KMS-11 (cell line): ENCODE data around the gene TCEAL1.
"Not testable (repeated sequence)": the region's sequence is repeated elsewhere in the genome, so short reads cannot be mapped to it uniquely, and the experiment has no call there.

Experiments
- H2AFZ ChIP-seq: fragments of 200-600 bp; sonication (generic); 2 replicates; pipeline ENCODE4 v1.6.1; 2016; ENCODE audit warnings: antibody characterized with exemption, mixed run types, low read depth
- H3K27ac ChIP-seq: fragments of 200-600 bp; sonication (generic); 2 replicates; pipeline ENCODE4 v1.6.1; 2016; ENCODE audit warnings: mild to moderate bottlenecking, mixed run types
- H3K27me3 ChIP-seq: fragments of 200-600 bp; sonication (generic); 2 replicates; pipeline ENCODE4 v1.6.1; 2017; ENCODE audit warnings: mild to moderate bottlenecking, low read depth, mixed run types, moderate library complexity; ENCODE audit not compliant: insufficient read depth
- H3K36me3 ChIP-seq: fragments of 200-600 bp; sonication (generic); 2 replicates; pipeline ENCODE4 v1.6.1; 2017; ENCODE audit warnings: mild to moderate bottlenecking, mixed run types; ENCODE audit not compliant: insufficient read depth
- H3K4me1 ChIP-seq: fragments of 200-600 bp; sonication (generic); 2 replicates; pipeline ENCODE4 v1.6.1; 2016; ENCODE audit warnings: mild to moderate bottlenecking, low read depth, mixed run types; ENCODE audit not compliant: poor library complexity, severe bottlenecking
- H3K4me2 ChIP-seq: fragments of 200-600 bp; sonication (generic); 2 replicates; pipeline ENCODE4 v1.7.0; 2016; ENCODE audit warnings: mild to moderate bottlenecking, mixed run types
- H3K4me3 ChIP-seq: fragments of 200-600 bp; sonication (generic); IDR thresholded peaks from 2 replicates; pipeline ENCODE4 v1.6.1; 2017; ENCODE audit warnings: low read depth, low read length, mixed read lengths; ENCODE audit not compliant: insufficient read depth
- H3K79me2 ChIP-seq: fragments of 200-600 bp; sonication (generic); 2 replicates; pipeline ENCODE4 v1.6.1; 2016; ENCODE audit warnings: low read depth, mixed run types; ENCODE audit not compliant: insufficient read depth
- H3K9ac ChIP-seq: fragments of 200-600 bp; sonication (generic); 2 replicates; pipeline ENCODE4 v1.6.1; 2016; ENCODE audit warnings: mild to moderate bottlenecking, mixed run types
- H4K20me1 ChIP-seq: fragments of 200-600 bp; sonication (generic); 2 replicates; pipeline ENCODE4 v1.6.1; 2016; ENCODE audit warnings: mild to moderate bottlenecking, mixed run types; ENCODE audit not compliant: insufficient read depth
- TF ChIP-seq, protein P1 (sequence below): fragments of 200-600 bp; sonication (generic); conservative IDR thresholded peaks from 2 replicates; pipeline ENCODE4 v1.6.1; 2017; ENCODE audit warnings: low read depth, mild to moderate bottlenecking, antibody characterized with exemption, low read length, moderate library complexity, mixed read lengths

The TCEAL1 gene

GRCh38 chrX:103640401-103641155 lies 11.8 kb downstream of the TCEAL1 start:
- Histone ChIP-seq H4K20me1 (no peaks in the 10 kb centered on the region), H3K27me3 (no peaks in the 10 kb centered on the region), H3K9ac (no peak overlapping the region), H3K36me3 (no peaks in the 10 kb centered on the region), H3K4me1 (no peaks in the 10 kb centered on the region), H3K4me3 (no peak overlapping the region), H3K4me2 (no peak overlapping the region), H3K79me2 (no peaks in the 10 kb centered on the region), H2AFZ (no peak overlapping the region), H3K27ac (no peak overlapping the region)
- TF ChIP-seq, protein P1, sequence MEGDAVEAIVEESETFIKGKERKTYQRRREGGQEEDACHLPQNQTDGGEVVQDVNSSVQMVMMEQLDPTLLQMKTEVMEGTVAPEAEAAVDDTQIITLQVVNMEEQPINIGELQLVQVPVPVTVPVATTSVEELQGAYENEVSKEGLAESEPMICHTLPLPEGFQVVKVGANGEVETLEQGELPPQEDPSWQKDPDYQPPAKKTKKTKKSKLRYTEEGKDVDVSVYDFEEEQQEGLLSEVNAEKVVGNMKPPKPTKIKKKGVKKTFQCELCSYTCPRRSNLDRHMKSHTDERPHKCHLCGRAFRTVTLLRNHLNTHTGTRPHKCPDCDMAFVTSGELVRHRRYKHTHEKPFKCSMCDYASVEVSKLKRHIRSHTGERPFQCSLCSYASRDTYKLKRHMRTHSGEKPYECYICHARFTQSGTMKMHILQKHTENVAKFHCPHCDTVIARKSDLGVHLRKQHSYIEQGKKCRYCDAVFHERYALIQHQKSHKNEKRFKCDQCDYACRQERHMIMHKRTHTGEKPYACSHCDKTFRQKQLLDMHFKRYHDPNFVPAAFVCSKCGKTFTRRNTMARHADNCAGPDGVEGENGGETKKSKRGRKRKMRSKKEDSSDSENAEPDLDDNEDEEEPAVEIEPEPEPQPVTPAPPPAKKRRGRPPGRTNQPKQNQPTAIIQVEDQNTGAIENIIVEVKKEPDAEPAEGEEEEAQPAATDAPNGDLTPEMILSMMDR: no peak

DNA sequence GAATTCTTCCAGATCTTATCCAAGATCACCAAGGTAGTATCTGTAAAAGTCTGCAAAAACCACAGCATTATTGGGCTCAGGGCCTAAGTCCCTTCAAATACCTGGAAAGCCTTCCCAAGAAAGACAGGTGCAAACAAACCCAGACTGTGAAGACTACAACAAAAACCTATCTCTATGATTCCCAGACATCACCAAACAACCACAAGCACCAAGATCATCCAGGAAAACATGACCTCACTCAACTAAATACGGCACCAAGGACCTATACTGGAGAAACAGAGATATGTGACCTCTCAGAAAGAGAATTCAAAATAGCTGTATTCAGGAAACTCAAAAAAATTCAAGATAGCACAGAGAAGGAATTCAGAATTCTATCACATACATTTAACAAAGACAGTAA lies 15.3 kb downstream of the TCEAL1 start:
- TF ChIP-seq, protein P1: no peak
- Histone ChIP-seq H4K20me1 (no peaks in the 10 kb centered on the region), H3K4me1 (no peaks in the 10 kb centered on the region), H3K9ac (no peak overlapping the region), H3K27ac (no peak overlapping the region), H3K4me2 (no peak overlapping the region), H3K4me3 (no peak overlapping the region), H3K27me3 (no peaks in the 10 kb centered on the region), H2AFZ (no peak overlapping the region), H3K79me2 (no peaks in the 10 kb centered on the region), H3K36me3 (no peaks in the 10 kb centered on the region)

DNA sequence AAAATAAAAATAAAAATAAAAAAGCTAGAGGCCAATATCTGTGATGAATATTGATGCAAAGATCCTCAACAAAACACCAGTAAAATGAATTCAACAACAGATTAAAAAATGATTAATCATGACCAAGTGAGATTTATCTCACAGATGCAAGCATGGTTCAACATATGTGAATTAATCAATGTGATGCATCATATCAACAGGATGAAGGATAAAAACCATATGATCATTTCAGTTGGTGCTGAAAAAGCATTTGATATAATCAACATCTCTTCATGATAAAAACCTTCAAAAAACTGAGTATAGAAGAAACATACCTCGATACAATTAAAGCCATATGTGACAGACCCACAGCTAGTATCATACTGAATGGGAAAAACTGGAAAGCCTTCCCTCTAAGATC lies 18.9 kb downstream of the TCEAL1 start:
- Histone ChIP-seq H3K79me2 (no peaks in the 10 kb centered on the region), H4K20me1 (no peaks in the 10 kb centered on the region), H3K4me2 (no peak overlapping the region), H2AFZ (no peak overlapping the region), H3K27me3 (no peaks in the 10 kb centered on the region), H3K4me3 (no peak overlapping the region), H3K27ac (no peak overlapping the region), H3K9ac (no peak overlapping the region), H3K36me3 (no peaks in the 10 kb centered on the region), H3K4me1 (no peaks in the 10 kb centered on the region)
- TF ChIP-seq, protein P1: no peak

- Histone ChIP-seq H4K20me1 (no peaks in the 10 kb centered on the region), H3K4me3 (no peak overlapping the region), H3K9ac (no peak overlapping the region), H3K79me2 (no peaks in the 10 kb centered on the region), H3K4me2 (no peak overlapping the region), H3K27me3 (no peaks in the 10 kb centered on the region), H3K27ac (no peak overlapping the region), H3K4me1 (no peaks in the 10 kb centered on the region), H3K36me3 (no peaks in the 10 kb centered on the region), H2AFZ (no peak overlapping the region)
- TF ChIP-seq, protein P1: no peak
Measured at GRCh38 chrX:103651151-103651773, 22.5 kb downstream of the TCEAL1 start.

DNA sequence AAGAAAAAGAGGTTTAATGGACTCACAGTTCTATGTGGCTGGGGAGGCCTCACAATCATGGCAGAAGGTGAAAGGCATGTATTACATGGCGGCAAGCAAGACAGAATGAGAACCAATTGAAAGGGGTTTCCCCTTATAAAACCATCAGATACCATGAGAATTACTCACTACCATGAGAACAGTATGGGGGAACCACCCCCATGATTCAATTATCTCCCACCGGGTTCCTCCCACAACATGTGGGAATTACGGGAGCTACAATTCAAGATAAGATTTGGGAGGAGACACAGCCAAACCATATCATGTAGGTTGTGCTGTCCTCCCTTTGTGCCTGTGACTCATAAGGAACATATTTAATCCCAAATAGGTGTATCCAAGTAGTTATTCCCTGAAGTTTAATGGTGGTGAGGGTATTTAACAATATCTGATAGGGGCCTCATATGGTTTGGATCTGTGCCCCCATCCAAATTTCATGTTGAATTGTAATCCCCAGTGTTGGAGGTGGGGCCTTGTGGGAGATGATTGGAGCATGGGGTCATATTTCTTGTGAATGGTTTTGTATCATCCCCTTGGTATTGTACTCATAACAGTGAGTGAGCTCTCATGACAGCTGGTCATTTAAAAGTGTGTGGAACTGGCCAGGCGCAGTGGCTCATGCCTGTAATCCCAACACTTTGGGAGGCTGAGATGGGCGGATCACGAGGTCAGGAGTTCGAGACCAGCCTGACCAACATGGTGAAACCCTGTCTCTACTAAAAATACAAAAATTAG lies 26.6 kb downstream of the TCEAL1 start:
- H3K4me1 ChIP-seq: not testable (repeated sequence)

More for the DNA sequence above, 26.6 kb downstream of the TCEAL1 start:
- H2AFZ ChIP-seq, H3K4me2 ChIP-seq, H3K79me2 ChIP-seq, H3K36me3 ChIP-seq, H3K9ac ChIP-seq, H3K4me3 ChIP-seq, H3K27ac ChIP-seq, H3K27me3 ChIP-seq, H4K20me1 ChIP-seq: not testable (repeated sequence)
